Adrenal gland (tissue), 5 donors: ENCODE results near the gene PLA2G5.

Source experiments
- POLR2A ChIP-seq, 2 donors: fragments of 450-650 bp; IDR thresholded peaks; one replicate each; pipeline ENCODE4 v1.6.1; 2017; ENCODE audit warnings: antibody characterized with exemption in 2 of 2, mild to moderate bottlenecking in 2 of 2, moderate library complexity in 1 of 2
- TF ChIP-seq, protein P1 (sequence below), 6 experiments: fragments of 450-650 bp in 4 of 6; fragments of 200-600 bp in 2 of 6; sonication (generic) in 1 of 6; IDR thresholded peaks; 1 replicate in 5 of 6; 2 replicates in 1 of 6; pipeline versions ENCODE4 v1.5.1 to v1.8.0; 2016 to 2021; ENCODE audit warnings: antibody characterized with exemption in 6 of 6, mild to moderate bottlenecking in 2 of 6, moderate library complexity in 1 of 6
- donor health status: DM: no; HTN: no; CAD: no.

DNA sequence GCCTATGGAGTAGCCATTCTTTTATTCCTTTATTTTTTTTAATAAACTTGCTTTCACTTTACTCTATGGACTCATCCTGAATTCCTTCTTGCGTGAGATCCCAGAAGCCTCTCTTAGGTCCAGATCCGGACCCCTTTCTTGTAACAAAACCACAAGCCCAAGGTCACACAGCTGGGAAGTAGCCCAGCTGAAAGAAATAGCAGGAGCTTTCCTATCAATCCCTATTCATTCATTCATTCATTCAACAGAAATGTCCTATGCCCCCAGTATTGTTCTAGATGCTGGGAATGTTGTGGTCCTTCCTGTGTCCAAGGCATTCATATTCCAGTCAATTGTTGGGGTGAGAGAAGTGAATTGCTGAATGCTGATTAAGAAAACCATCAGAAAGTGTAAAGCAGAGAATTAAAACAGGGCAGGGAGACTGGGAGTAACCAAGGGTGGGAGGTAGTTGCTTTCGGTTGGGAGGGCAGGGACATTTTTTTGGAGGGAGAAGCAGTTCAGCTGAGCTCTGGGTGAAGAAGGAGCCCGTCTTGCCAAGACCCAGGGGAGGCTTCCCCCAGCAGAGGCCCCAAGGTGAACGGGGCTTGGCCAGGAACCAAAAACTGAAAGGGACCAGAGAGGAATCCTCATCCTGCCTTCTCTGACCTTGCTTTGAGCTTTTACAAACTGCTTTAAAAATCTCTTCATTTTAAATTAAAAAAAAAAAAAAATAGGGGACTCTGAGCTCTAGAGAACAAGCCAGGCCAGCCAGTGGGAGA, 38.6 kb downstream of the PLA2G5 start:
- TF ChIP-seq, protein P1, sequence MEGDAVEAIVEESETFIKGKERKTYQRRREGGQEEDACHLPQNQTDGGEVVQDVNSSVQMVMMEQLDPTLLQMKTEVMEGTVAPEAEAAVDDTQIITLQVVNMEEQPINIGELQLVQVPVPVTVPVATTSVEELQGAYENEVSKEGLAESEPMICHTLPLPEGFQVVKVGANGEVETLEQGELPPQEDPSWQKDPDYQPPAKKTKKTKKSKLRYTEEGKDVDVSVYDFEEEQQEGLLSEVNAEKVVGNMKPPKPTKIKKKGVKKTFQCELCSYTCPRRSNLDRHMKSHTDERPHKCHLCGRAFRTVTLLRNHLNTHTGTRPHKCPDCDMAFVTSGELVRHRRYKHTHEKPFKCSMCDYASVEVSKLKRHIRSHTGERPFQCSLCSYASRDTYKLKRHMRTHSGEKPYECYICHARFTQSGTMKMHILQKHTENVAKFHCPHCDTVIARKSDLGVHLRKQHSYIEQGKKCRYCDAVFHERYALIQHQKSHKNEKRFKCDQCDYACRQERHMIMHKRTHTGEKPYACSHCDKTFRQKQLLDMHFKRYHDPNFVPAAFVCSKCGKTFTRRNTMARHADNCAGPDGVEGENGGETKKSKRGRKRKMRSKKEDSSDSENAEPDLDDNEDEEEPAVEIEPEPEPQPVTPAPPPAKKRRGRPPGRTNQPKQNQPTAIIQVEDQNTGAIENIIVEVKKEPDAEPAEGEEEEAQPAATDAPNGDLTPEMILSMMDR (IDR thresholded peaks at IDR 0.05): no peak
- TF ChIP-seq POLR2A (IDR thresholded peaks at IDR 0.05): no peak
